Heart right ventricle (tissue), 16 donors: Measurements from ENCODE around the gene OLIG2. TPM values are rescaled to one million over a fixed set of nuclear protein-coding genes. Genes with fewer than 3 reads are reported as not detected.

Source experiments
- ATAC-seq, 8 donors: fragments of 200-7000 bp; cut with Tn5 transposase; one replicate each; pipeline ENCODE4 v1.9.1; 2020; ENCODE audit warnings: mild to moderate bottlenecking in 8 of 8, moderate library complexity in 8 of 8, moderate number of reproducible peaks in 1 of 8
- DNase-seq, 2 donors: peaks; one replicate each; pipeline ENCODE4 v3.0.0-alpha.2; 2020
- H3K27ac ChIP-seq, 10 donors: fragments of 200-600 bp; sonication (generic) in 2 of 10; one replicate each; pipeline versions ENCODE4 v1.5.0 to v1.8.0; 2020 to 2022; ENCODE audit warnings: mild to moderate bottlenecking in 3 of 10
- H3K27me3 ChIP-seq, 7 donors: fragments of 200-600 bp; one replicate each; pipeline ENCODE4 v1.8.0; 2021 to 2022; ENCODE audit warnings: mild to moderate bottlenecking in 2 of 7
- H3K36me3 ChIP-seq, 9 donors: fragments of 200-600 bp; sonication (generic) in 1 of 9; one replicate each; pipeline versions ENCODE4 v1.5.0 to v1.8.0; 2020 to 2022; ENCODE audit warnings: mild to moderate bottlenecking in 2 of 9
- H3K4me1 ChIP-seq, 9 donors: fragments of 200-600 bp; sonication (generic) in 1 of 9; one replicate each; pipeline versions ENCODE4 v1.5.0 to v1.8.0; 2020 to 2022; ENCODE audit warnings: mild to moderate bottlenecking in 4 of 9
- H3K4me3 ChIP-seq, 10 donors: fragments of 200-600 bp; sonication (generic) in 2 of 10; one replicate each; pipeline versions ENCODE4 v1.5.0 to v1.8.0; 2020 to 2022; ENCODE audit warnings: mild to moderate bottlenecking in 7 of 10, moderate library complexity in 2 of 10
- H3K9me3 ChIP-seq, 11 donors: fragments of 200-600 bp in 10 of 11; sonication (generic) in 2 of 11; one replicate each; pipeline versions ENCODE4 v1.5.0 to v1.8.0; 2013 to 2022; ENCODE audit warnings: mild to moderate bottlenecking in 2 of 11, control low read depth in 1 of 11, moderate library complexity in 1 of 11
- CTCF ChIP-seq, 9 donors: fragments of 200-600 bp; sonication (generic) in 2 of 9; IDR thresholded peaks; one replicate each; pipeline versions ENCODE4 v1.5.0 to v1.8.0; 2021 to 2022; ENCODE audit warnings: antibody characterized with exemption in 9 of 9, mild to moderate bottlenecking in 5 of 9, moderate library complexity in 1 of 9
- WGBS, 2 donors: extraction: QIAGEN DNeasy Blood & Tissue Kit; methylation state at CpG; one replicate each; pipeline ENCODE4 v1.1.7; 2013; ENCODE audit warnings: inconsistent platforms in 1 of 2; 5-methylcytosine and 5-hydroxymethylcytosine counted together
- intact Hi-C, 10 donors: fragments of 100-400 bp; cut with DNase I; formaldehyde crosslinking; loops; one replicate each; pipeline versions ENCODE4 v1.11.1 to v1.14.2; 2022
- polyA plus RNA-seq, 2 donors: library from polyadenylated mRNA; stranded (reverse); fragments of 200-250 nt; gene quantifications; one replicate each; pipeline ENCODE4 v1.2.3, GENCODE V29; 2013
- total RNA-seq, 10 donors: library from RNA; stranded (reverse); fragmentation: NEBNext Ultra II Directional in 3 of 10; extraction: Animal tissue kit (Norgen Biotek cat#: 25700) in 3 of 10; gene quantifications; one replicate each; pipeline versions ENCODE4 v1.2.1 to v1.2.4, GENCODE V29; 2021 to 2023
- donor health status: Arrhythmogenic right ventricular cardiomyopathy.
- donor health status: ischemic (EF 13 %, LVEDD 7.1; RV severe dilation, severe dysfunction).
- donor health status: healthy with polysubstance abuse.
- donor health status: DM: no; HTN: yes; CAD: no.
- donor health status: DM: no; HTN: no; CAD: no.
- donor health status: ischemic (EF 25% LVEDD 6.9; RV normal size, moderate dysfunction).
- donor health status: ischemic (EF 25% LVEDD 5.7; RV mildly dilated, moderate dysfunction).
- donor health status: healthy.
- donor health status: DM: yes; HTN: yes; CAD: no.
- donor health status: Ischemic cardiomyopathy.
- donor health status: ischemic (EF 35%, LVEDD 5.7; RV mildly dilated, moderate dysfunction).
- donor health status: nonischemic (EF 11% LVEDD 7.7; RV severe dilation, severe dysfunction).
- donor health status: DM: yes; HTN: yes; CAD: no.
- donor health status: PGD.
- donor health status: ischemic (EF 29% LVEDD 5.4; RV normal size, mild dysfunction).
- donor health status: nonischemic (EF 23%, LVEDD 6.1; RV moderate dilation, normal function).

OLIG2 gene
- total and polyA plus RNA-seq, 12 donors: not detected

GRCh38 chr21:33030633-33031032, 4.9 kb downstream of the OLIG2 start:
- H3K27me3 ChIP-seq: peaks cover 65 to 100% (median 100%) of the 10 kb centered on the region in 7 donors
- peaks cover 0 to 39% (median 20%) of the 10 kb centered on the region in 9 donors for H3K4me1 ChIP-seq

DNA sequence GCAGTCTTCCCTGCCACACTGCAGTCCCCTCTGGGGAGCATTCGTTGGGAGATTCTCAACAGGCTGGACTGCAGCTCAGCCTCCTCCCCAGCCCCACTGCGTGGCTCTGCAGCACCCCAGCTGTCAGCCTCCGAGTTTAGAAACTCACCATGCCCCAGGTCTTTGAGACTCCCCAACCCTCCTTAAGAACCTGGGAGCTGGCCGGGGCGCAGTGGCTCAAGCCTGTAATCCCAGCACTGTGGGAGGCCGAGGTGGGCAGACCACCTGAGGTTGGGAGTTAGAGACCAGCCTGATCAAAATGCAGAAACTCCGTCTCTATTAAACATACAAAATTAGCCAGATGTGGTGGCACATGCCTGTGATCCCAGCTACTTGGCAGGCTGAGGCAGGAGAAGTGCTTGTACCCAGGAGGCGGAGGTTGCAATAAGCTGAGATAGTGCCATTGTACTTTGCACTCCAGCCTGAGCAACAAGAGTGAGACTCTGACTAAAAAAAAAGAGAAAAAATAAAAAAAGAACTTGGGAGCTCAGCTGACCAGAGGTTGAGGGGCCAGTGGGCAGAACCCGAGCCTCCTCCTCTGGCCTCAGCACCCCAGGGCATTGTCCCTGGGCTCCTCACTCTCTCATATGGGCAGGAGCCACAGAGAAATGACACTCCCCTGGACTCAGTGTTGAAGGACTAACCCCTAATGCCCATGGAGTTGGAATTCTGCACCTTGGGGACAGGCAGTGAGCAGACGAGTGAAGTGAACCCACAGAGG, 5.6 kb downstream of the OLIG2 start:
- ATAC-seq (no peak), DNase-seq (no peak)
- Histone ChIP-seq H3K27me3 (peaks cover 62 to 100% (median 99%) of the 10 kb centered on the region in 7 donors), H3K4me3 (no peak overlapping the region), H3K27ac (no peak overlapping the region), H3K9me3 (no peaks in the 10 kb centered on the region), H3K36me3 (peaks cover 0 to 6% (median 0%) of the 10 kb centered on the region in 9 donors), H3K4me1 (peaks cover 0 to 38% (median 17%) of the 10 kb centered on the region in 9 donors)
- TF ChIP-seq CTCF (IDR thresholded peaks at IDR 0.05): no peak
- intact Hi-C loops: no loop called here
- 20 to 26% methylated on average over 10 of the region's 10 CpGs for WGBS, 2 donors

More at GRCh38 chr21:33030633-33031032, 4.9 kb downstream of the OLIG2 start:
- DNase-seq: no peak
- Histone ChIP-seq H3K36me3 (peaks cover 0 to 6% (median 0%) of the 10 kb centered on the region in 9 donors), H3K4me3 (no peak overlapping the region), H3K9me3 (no peaks in the 10 kb centered on the region), H3K27ac (no peak overlapping the region)
- TF ChIP-seq CTCF (IDR thresholded peaks at IDR 0.05): no peak
- 28 to 32% methylated on average over 6 of the region's 6 CpGs for WGBS, 2 donors
- no peak for ATAC-seq
- intact Hi-C loops: no loop called here

DNA sequence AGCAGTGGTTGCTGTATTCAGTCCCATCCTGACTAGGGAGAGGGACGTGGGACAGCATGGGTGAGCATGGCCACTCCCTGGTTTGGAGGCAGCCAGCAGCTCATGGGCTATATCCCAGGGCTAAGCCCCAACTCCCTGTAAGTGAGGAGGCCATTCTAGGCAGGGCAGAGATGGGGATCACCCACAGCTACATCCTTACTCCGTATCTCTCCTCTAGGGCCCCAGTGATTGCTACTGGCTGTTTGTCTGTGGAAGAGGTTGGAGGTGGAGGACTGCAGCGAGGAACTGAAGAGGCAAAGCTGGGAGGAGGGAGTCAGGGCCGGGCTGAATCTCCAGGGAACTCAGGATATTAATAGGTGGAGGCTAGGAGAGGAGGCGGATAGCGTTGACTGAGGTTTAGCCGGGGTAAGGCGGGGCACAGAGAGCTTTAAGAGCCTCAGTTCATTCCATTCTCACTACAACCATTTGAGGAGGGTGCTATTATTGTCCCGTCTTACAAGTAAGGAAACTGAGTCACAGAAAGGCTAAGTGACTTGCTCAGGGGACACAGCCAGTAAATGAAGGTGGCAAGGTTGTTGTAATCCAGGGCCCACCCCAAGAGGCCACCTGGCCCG, 6.8 kb downstream of the OLIG2 start:
- H3K27me3 ChIP-seq: peaks cover 51 to 100% (median 98%) of the 10 kb centered on the region in 7 donors
- H3K4me3 ChIP-seq: no peak overlapping the region
- intact Hi-C loops: no loop called here
- H3K4me1 ChIP-seq: peaks cover 0 to 39% (median 16%) of the 10 kb centered on the region in 9 donors
- H3K9me3 ChIP-seq: no peaks in the 10 kb centered on the region
- H3K36me3 ChIP-seq: no peaks in the 10 kb centered on the region
- H3K27ac ChIP-seq: no peak overlapping the region
- no peak for TF ChIP-seq CTCF (IDR thresholded peaks at IDR 0.05)
- 17 to 19% methylated on average over 10 of the region's 10 CpGs for WGBS, 2 donors
- DNase-seq: no peak
- no peak for ATAC-seq

GRCh38 chr21:33033094-33033951, 7.6 kb downstream of the OLIG2 start:
- TF ChIP-seq CTCF (IDR thresholded peaks at IDR 0.05): no peak
- peaks cover 0 to 31% (median 14%) of the 10 kb centered on the region in 9 donors for H3K4me1 ChIP-seq
- ATAC-seq (no peak), DNase-seq (no peak)
- no peak overlapping the region for H3K27ac ChIP-seq
- H3K36me3 ChIP-seq: no peaks in the 10 kb centered on the region
- no peaks in the 10 kb centered on the region for H3K9me3 ChIP-seq
- peaks cover 44 to 98% (median 95%) of the 10 kb centered on the region in 7 donors for H3K27me3 ChIP-seq
- WGBS, 2 donors: 4 to 6% methylated on average over 71 to 76 of the region's 76 CpGs
- H3K4me3 ChIP-seq: no peak overlapping the region
- intact Hi-C loops: no loop called here
